ENCODE data around the gene PDE6B. TPM values are rescaled to one million over a fixed set of nuclear protein-coding genes. Genes with fewer than 3 reads are reported as not detected.

PDE6B gene
- total and polyA plus RNA-seq, 2 of the 13 experiments (the other 11 are each of a cell fraction or from before 2014, with no cell fraction given), result 0.38 to 0.40 TPM

DNA sequence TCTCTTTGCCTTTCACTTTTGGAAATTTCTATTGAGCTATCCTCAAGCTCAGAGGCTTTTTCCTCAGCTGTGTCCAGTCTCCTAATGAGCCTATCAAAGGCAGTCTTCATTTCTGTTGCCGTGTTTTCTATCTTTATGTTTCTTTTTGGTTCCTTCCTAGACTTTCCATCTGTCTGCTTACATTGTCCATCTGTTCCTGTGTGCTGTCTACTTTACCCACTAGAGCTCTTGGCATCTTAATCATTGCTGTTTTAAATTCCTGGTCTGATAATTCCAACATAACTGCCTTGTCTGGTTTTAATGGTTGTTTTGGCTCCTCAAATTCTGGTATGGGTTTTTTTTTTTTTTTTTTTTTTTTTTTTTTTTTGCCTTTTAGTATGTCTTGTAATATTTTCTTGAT is 9.3 kb upstream of the PDE6B start:
- no TSS peak for BruUV-seq (replicated peaks)

DNA sequence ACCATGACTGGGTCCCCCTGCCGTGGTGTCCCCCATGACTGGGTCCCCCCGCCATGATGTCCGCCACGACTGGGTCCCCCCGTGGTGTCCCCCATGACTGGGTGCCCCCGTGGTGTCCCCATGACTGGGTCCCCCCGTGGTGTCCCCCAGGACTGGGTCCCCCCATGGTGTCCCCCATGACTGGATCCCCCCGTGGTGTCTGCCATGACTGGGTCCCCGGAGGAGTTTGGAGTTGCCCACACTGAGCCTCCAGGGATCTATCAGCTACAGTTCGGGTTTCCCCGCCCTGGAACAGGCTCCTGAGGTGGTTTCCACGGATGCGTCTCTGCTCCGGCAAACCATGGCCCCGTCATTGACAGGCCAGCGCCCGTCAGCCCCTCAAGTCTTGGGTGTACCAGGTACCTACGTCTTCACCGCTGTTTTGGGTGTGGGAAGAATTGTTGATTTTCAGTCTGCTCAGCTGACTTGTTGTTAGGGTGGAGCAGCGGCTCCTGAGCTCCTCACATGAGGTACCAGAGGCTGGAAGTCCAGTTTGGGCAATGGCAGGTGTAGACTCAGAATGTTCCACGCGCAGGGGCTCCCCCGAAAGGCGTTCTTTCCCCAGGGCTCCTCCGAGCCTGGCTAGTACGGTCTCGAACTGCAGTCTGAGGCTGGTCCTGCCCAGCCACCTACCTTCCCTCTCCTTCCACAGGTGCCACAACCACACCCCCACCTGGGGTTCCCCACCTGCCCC is 8.3 kb upstream of the PDE6B start:
- CTCF ChIA-PET (ENCODE audit: low intra/inter-chr PET ratio, low total read pairs), result no interaction called here
- Histone ChIP-seq H3K4me1 (ENCODE audit: insufficient read depth, low read length) (no peaks in the 10 kb centered on the region), H4K20me1 (ENCODE audit: insufficient read depth, low read length) (no peaks in the 10 kb centered on the region), H3K27me3 (ENCODE audit: control insufficient read depth in 1 of 2, insufficient read depth in 2 of 2, low read length in 2 of 2) (peaks cover 3 to 47% of the 10 kb centered on the region in 2 experiments; a peak in 4 of 5 replicates), H3K9me3 (ENCODE audit: low read length) (no peaks in the 10 kb centered on the region), H3K4me2 (ENCODE audit: low read depth, low read length) (no peak overlapping the region), H3K4me3 (replicated peaks in 1 of 3; ENCODE audit: insufficient read depth in 1 of 3, low read depth in 2 of 3, low read length in 3 of 3) (no peak overlapping the region), H3K79me2 (ENCODE audit: insufficient read depth, low read length) (no peaks in the 10 kb centered on the region), H2AFZ (ENCODE audit: low read length) (no peak overlapping the region), H3K27ac (ENCODE audit: extremely low read length, insufficient read depth, low read length) (no peak overlapping the region), H3K9ac (ENCODE audit: insufficient read depth, low read depth, low read length) (no peak overlapping the region), H3K36me3 (replicated peaks in 1 of 2; ENCODE audit: control insufficient read depth in 1 of 2, insufficient read depth in 2 of 2, low read length in 2 of 2) (no peaks in the 10 kb centered on the region)
- POLR2A ChIA-PET, result no interaction called here
- ATAC-seq, result no peak
- TF ChIP-seq CBX5 (CRISPR knock-in tag; IDR thresholded peaks at IDR 0.05; ENCODE audit: borderline replicate concordance) (no peak), CHCHD3 (CRISPR knock-in tag; IDR thresholded peaks at IDR 0.05) (no peak), KDM5B (CRISPR knock-in tag; IDR thresholded peaks at IDR 0.05; ENCODE audit: borderline replicate concordance) (no peak)
- TF ChIP-seq, protein P1, sequence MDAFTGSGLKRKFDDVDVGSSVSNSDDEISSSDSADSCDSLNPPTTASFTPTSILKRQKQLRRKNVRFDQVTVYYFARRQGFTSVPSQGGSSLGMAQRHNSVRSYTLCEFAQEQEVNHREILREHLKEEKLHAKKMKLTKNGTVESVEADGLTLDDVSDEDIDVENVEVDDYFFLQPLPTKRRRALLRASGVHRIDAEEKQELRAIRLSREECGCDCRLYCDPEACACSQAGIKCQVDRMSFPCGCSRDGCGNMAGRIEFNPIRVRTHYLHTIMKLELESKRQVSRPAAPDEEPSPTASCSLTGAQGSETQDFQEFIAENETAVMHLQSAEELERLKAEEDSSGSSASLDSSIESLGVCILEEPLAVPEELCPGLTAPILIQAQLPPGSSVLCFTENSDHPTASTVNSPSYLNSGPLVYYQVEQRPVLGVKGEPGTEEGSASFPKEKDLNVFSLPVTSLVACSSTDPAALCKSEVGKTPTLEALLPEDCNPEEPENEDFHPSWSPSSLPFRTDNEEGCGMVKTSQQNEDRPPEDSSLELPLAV (CRISPR knock-in tag; conservative IDR thresholded peaks at IDR 0.05; ENCODE audit: low read depth), result no peak
- no TSS peak for BruUV-seq (replicated peaks)
- intact Hi-C loops (cut with micrococcal nuclease; ENCODE audit: unreplicated experiment) (no loop called here), in situ Hi-C loops (cut with HindIII; ENCODE audit: extremely low pct_ligation_motif_present, low pct_unique_long_range_greater_than_20kb) (no loop called here)
- 73% methylated on average over 16 of the region's 27 CpGs for WGBS (ENCODE audit: low lambda C conversion rate)
- no peak for DNase-seq (ENCODE audit: low spot score)
- no peak for FAIRE-seq

More for the DNA sequence above, 9.3 kb upstream of the PDE6B start:
- ATAC-seq, result no peak
- Histone ChIP-seq H3K9ac (ENCODE audit: insufficient read depth, low read depth, low read length) (no peak overlapping the region), H4K20me1 (ENCODE audit: insufficient read depth, low read length) (no peaks in the 10 kb centered on the region), H3K27ac (ENCODE audit: extremely low read length, insufficient read depth, low read length) (no peak overlapping the region), H3K4me1 (ENCODE audit: insufficient read depth, low read length) (no peaks in the 10 kb centered on the region), H2AFZ (ENCODE audit: low read length) (no peak overlapping the region), H3K27me3 (ENCODE audit: control insufficient read depth in 1 of 2, insufficient read depth in 2 of 2, low read length in 2 of 2) (peaks cover 0 to 46% of the 10 kb centered on the region in 2 experiments; a peak in 4 of 5 replicates), H3K4me3 (replicated peaks in 1 of 3; ENCODE audit: insufficient read depth in 1 of 3, low read depth in 2 of 3, low read length in 3 of 3) (no peak overlapping the region), H3K4me2 (ENCODE audit: low read depth, low read length) (no peak overlapping the region), H3K36me3 (replicated peaks in 1 of 2; ENCODE audit: control insufficient read depth in 1 of 2, insufficient read depth in 2 of 2, low read length in 2 of 2) (no peaks in the 10 kb centered on the region), H3K9me3 (ENCODE audit: low read length) (no peaks in the 10 kb centered on the region), H3K79me2 (ENCODE audit: insufficient read depth, low read length) (no peaks in the 10 kb centered on the region)
- FAIRE-seq, result no peak
- ChIA-PET POLR2A (no interaction called here), CTCF (ENCODE audit: low intra/inter-chr PET ratio, low total read pairs) (no interaction called here)
- intact Hi-C loops (cut with micrococcal nuclease; ENCODE audit: unreplicated experiment) (no loop called here), in situ Hi-C loops (cut with HindIII; ENCODE audit: extremely low pct_ligation_motif_present, low pct_unique_long_range_greater_than_20kb) (no loop called here)
- DNase-seq (ENCODE audit: low spot score), result no peak
- 6% methylated on average over 1 of the region's 1 CpG for WGBS (ENCODE audit: low lambda C conversion rate)
- no peak for TF ChIP-seq ZNF263 (CRISPR knock-in tag; IDR thresholded peaks at IDR 0.05)
- TF ChIP-seq ELF4 (CRISPR knock-in tag; IDR thresholded peaks at IDR 0.05; ENCODE audit: borderline replicate concordance), result no peak
- TF ChIP-seq XBP1 (CRISPR knock-in tag; IDR thresholded peaks at IDR 0.05), result no peak
- TF ChIP-seq TAF1 (CRISPR knock-in tag; IDR thresholded peaks at IDR 0.05), result no peak
- TF ChIP-seq NFKB2 (CRISPR knock-in tag; IDR thresholded peaks at IDR 0.05; ENCODE audit: borderline replicate concordance), result no peak
- no peak for TF ChIP-seq ZNF441 (CRISPR knock-in tag; IDR thresholded peaks at IDR 0.05; ENCODE audit: borderline replicate concordance)
- no peak for TF ChIP-seq CREB1 (IDR thresholded peaks at IDR 0.05)
- no peak for TF ChIP-seq CREB1 (CRISPR knock-in tag; IDR thresholded peaks at IDR 0.05)
- no peak for TF ChIP-seq ZNF598 (CRISPR knock-in tag; IDR thresholded peaks at IDR 0.05; ENCODE audit: borderline replicate concordance)
- TF ChIP-seq ZFAT (CRISPR knock-in tag; conservative IDR thresholded peaks at IDR 0.05), result no peak
- no peak for TF ChIP-seq PRMT3 (CRISPR knock-in tag; IDR thresholded peaks at IDR 0.05; ENCODE audit: borderline replicate concordance, low read depth)
- no peak for TF ChIP-seq SALL2 (CRISPR knock-in tag; IDR thresholded peaks at IDR 0.05)
- TF ChIP-seq RBAK (CRISPR knock-in tag; IDR thresholded peaks at IDR 0.05), result no peak
- no peak for TF ChIP-seq FLYWCH1 (CRISPR knock-in tag; IDR thresholded peaks at IDR 0.05)
- no peak for TF ChIP-seq ZNF782 (CRISPR knock-in tag; IDR thresholded peaks at IDR 0.05; ENCODE audit: borderline replicate concordance)
- no peak for TF ChIP-seq ZNF816 (CRISPR knock-in tag; IDR thresholded peaks at IDR 0.05; ENCODE audit: borderline replicate concordance)
- TF ChIP-seq ZFP41 (CRISPR knock-in tag; IDR thresholded peaks at IDR 0.05; ENCODE audit: borderline replicate concordance), result no peak
